HG03060 (cell line): ENCODE measurements around the gene INTS11.

ENCODE experiments used
- ATAC-seq: cut with Tn5 transposase; IDR thresholded peaks from one replicate; pipeline ENCODE4 v1.9.1; 2021; ENCODE audit warnings: low read depth, moderate number of reproducible peaks; ENCODE audit not compliant: unreplicated experiment

Gene INTS11

GRCh38 chr1:1303736-1304135 lies 20.7 kb downstream of the INTS11 start:
- no peak for ATAC-seq

- no peak for ATAC-seq
Measured at GRCh38 chr1:1302951-1303509, 21.4 kb downstream of the INTS11 start.

- ATAC-seq: no peak
Measured at GRCh38 chr1:1302006-1302430, 22.4 kb downstream of the INTS11 start.

DNA sequence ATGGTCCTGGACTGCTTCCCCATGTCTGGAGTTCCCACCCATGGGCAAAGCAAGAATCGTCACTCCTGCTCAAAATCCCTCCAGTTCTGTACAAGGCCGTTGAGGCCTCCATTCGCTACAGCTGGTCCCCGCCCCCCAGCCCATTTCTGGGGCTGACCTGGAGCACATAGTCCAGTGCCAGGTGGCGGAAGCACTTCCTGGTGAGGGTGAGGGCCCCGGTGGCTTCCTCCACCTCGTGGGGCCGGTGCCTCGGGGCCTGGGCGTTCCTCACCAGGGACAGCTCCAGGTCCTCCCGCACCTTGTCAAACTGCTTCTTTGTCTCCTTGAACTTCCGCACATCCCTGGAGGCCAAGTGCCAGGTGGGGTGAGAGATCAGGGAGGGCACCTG lies 24.1 kb downstream of the INTS11 start:
- no peak for ATAC-seq

DNA sequence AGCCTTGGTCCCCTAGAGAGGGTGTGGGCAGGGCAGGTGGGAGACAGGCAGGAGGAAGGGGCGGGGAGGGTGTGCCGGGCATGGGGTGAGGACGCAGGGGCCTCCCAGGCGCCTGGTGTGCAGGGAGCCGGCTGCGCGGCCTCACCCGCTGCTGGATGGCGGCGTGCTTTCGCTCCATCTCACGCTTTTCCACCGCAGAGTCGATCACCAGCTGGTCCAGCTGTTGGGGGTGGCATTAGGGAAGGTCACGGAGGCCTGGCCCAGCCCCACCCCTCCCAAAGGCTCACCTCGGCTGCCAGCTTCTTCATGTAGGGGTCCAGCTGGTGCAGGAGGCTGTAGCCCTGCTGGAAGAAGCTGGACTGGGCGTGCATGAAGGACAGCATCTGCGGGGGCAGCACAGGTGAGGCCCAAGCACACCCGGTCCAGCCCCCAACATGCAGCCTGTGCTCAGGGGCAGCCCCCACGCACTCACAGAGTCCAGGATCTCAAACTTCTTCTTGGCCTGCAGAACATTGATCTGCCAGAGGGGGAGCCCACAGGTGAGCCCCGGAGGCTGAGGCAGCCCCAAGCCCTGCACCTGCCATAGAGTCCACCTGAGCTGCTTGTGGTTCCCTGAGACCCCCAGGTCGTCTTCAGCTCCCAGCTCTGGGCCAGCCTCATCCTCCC lies 24.6 kb downstream of the INTS11 start:
- ATAC-seq: no peak

DNA sequence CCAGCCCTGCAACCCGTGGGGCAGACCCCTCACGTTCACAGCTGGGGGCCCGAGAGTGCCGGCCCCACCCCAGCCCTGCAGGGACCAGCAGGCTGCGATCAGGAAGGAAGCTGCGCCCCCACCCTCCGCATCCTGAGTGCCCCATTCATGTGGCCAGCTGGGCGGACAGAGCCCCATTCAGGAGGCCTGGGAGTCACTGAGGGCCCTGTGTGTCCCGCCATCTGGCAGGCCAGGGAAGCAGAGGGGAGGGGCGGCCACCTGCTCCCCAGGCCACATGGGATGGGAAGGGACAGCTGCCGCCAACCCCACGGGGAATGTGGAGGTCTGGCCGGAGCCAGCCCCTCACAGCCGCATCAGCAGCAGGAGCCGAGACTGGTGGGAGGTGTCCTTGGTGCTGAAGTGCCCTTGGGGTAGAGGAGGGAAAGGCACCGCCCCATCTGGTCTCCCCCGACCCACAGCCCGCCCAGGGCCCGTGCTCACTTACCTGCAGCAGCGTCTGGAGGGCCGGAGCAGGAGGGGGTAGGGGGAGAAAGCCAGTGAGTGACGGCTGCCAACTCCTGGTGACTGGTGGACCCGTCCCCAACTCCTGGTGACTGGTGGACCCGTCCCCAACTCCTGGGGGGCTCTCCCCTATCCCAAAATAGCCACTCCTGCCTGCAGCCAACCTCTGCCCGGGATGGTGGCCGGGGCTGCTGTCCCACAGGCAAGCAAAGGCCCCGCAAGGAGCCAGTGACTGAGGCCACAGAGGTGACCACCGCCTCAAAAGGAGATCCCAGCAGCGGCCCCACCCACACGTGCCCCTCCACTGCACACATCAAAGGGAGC lies 25.4 kb downstream of the INTS11 start:
- no peak for ATAC-seq

DNA sequence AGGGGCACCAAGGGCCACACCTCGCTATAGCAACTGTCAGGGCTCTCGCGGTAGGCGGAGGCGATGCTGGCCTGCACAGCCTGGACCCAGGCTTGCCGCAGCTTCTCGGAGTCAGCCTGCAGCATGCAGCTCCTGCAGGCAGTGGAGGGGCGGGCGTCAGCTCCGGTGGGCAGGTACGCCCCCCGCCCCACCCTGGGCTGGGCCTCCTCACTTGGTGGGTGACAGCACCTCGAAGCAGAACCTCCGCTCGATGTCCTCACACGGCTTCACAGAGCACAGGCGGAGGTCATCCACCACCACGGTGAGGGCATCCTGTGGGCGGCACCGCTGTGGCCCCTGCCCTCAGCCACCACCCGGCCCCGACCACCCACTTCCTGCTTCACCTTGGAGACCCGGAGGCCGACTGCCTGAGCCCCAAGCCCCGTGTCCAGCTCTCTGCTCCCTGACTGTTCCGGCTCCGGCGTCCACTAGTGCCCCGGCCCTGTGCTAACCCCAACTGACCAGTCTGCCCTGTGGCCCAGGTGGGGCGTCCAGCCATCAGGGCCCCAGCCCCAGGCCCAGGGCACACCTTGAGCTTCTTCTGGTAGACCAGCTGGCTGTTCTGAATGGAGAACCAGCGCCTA lies 26.5 kb downstream of the INTS11 start:
- no peak for ATAC-seq

- ATAC-seq: no peak
Measured at GRCh38 chr1:1296070-1297061, 28.1 kb downstream of the INTS11 start.

DNA sequence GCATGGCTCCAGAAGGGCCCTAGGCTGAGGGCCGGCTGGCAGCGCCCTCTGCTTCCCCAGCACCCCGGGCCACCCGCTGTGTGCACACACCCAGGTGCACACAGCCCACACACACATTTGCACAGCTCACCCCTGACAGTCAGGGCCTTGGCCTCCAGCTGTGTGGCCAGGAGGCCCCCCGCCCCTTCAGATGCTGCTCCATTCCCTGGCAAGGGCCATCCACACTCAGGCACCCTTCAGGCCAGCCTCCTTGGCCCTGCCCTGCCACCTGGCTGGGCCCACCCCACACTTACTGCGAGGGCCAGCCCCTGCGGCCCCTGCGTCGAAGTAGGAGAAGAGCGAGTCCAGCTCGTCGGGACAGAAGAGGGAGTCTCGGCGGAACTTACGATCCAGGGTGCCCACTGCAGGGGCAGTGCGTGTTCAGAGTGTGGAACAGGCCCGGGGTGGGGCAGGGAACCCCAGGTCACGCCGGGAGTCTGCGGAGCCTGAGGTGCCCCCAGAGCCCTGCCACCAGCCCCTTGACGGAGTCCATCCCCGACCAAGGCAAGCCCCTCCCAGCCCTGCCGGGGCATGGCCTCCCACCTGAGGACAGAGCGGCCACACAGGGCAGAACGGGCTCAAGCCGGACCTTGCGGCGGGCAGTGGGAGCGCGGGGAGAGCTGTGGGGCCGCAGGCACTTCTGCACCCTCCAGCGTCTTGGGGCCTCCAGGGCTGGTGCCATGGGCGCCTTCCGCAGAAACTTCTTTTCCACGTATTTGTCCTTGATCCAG lies 29.1 kb downstream of the INTS11 start:
- ATAC-seq: no peak

GRCh38 chr1:1294250-1294890 lies 30.1 kb downstream of the INTS11 start:
- ATAC-seq: no peak

DNA sequence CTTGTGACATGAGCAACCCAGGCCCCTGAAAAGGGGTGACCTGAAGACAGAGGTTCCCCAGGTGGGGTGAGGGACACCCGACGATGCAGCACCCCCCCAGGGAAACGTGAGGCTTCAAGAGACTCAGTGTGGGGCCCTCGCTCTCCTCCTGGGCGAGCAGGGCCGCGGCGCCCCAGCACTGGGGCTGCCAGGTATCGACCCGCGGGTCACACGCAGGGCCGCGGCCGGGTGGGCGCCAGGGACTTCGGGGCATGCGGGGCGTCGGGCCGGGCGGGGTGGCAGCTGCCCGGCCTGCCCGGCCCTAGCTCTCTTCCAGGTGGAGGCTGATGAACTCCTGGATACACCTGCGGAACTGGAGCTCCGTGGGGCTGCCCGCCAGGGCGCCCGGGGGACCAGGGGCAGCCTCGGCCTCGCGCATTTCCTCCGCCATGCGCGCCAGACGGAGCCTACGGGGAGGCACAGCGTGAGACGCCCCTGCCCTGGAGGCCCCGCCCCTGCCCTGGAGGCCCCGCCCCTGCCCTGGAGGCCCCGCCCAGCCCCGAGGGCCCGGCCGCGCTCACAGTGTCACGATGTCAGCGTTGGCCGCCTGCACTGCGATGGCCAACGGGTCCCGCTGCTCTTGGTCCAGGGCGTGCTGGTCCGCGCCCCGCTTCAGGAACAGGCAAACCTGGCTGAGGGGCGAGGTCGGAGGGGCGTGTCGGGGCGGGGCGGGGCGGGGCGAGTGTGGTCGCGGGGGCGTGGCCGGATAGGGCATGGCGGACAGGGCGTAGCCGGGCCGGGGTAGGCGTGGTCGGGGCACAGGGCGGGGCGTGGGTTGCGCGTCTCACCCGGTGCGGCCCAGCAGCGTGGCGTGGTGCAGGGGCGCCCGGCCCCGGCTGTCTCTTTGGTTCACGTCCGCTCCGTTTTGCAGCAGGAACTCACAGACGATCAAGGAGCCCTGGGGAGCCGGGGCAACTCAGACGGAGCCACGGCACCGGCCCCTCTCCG lies 30.9 kb downstream of the INTS11 start:
- ATAC-seq: no peak

DNA sequence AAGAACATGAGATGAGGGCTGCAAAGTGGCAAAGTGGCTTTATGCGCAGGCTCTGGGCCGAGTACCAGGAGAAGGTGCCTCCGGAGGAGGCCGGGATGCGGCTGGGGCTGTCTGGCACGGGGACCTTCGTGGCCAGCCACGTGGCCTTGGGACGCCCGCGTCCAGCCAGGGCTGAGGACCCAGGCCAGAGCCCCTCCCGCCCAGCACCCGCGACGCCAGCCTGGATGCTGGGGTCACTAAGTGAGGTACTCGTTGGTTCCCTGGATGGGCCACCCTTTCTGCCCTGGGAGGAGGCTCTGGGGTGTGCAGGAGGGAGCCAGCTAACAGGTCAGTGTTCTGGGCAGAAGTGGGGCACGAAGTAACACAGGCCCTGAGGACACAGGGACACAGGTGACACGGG lies 31.6 kb downstream of the INTS11 start:
- ATAC-seq: no peak

GRCh38 chr1:1292442-1292779 lies 32.0 kb downstream of the INTS11 start:
- ATAC-seq: no peak

DNA sequence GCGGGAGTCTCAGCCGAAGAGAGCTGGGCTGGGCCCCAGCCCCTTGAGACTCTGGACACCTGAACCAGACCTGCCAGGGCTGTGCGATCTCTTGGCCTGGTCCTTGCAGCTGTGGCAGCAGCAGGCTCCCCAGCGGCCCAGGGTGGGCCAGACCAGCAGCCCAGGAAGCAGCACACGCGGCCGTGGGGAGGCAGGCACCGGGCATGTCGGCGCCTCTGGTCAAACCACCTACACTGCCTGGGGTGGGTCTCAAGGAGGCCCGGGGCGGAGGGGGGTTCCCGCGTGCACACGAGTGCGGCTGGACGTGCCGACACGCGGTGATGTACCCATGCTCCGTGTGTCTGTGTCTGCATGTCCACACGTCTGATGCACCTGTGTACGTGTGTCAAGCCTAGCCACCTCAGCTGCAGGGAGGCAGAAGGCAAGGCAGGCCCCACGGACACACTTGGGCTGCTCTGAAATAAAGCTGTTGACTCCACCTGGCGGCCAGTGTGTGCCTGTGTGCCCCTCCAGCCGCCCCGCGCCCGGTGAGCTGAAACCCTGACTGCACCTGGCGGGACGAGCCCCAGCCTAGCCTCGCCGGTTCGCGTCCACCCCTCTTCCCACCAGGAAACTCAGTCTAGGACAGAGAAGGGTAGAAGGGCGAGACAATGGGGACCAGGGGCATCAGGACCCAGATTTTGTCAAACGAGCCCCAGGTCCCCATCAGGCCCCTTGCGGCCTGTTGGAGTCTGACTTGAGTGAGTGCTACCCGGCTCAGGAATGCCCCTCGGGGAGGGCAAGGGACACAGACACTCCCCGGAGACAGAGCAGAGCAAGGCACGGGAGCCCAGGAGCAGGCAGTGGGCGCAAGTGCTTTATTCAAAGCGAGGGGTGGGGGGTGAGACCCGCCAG lies 32.7 kb downstream of the INTS11 start:
- no peak for ATAC-seq

GRCh38 chr1:1291023-1291528 lies 33.4 kb downstream of the INTS11 start:
- ATAC-seq: no peak

- no peak for ATAC-seq
Measured at GRCh38 chr1:1290238-1290731, 34.2 kb downstream of the INTS11 start.
